Right lobe of liver (tissue), 6 donors: ENCODE measurements around the gene BSND. TPM values are rescaled to one million over a fixed set of nuclear protein-coding genes. Genes with fewer than 3 reads are reported as not detected.

Experiments used
- ATAC-seq, 4 donors: fragments of 200-7000 bp; cut with Tn5 transposase; one replicate each; pipeline ENCODE4 v1.9.1; 2020; ENCODE audit warnings: mild to moderate bottlenecking in 4 of 4, moderate library complexity in 4 of 4
- DNase-seq, 3 donors: peaks; one replicate each; pipeline ENCODE4 v3.0.0-alpha.2; 2020
- H3K27ac ChIP-seq, 3 donors: fragments of 200-600 bp; one replicate each; pipeline ENCODE4 v1.8.0; 2022
- H3K27me3 ChIP-seq, 2 donors: fragments of 200-600 bp; one replicate each; pipeline ENCODE4 v1.8.0; 2022
- H3K36me3 ChIP-seq, 4 donors: fragments of 200-600 bp; sonication (generic) in 1 of 4; one replicate each; pipeline versions ENCODE4 v1.5.1 to v1.8.0; 2017 to 2022; ENCODE audit warnings: control low read depth in 1 of 4
- H3K4me1 ChIP-seq, 4 donors: fragments of 200-600 bp; sonication (generic) in 1 of 4; one replicate each; pipeline versions ENCODE4 v1.5.1 to v1.8.0; 2017 to 2022; ENCODE audit warnings: control low read depth in 1 of 4
- H3K4me3 ChIP-seq, 3 donors: fragments of 200-600 bp; one replicate each; pipeline ENCODE4 v1.8.0; 2022
- H3K9me3 ChIP-seq, 4 donors: fragments of 200-600 bp; sonication (generic) in 1 of 4; one replicate each; pipeline versions ENCODE4 v1.5.1 to v1.8.0; 2017 to 2022; ENCODE audit warnings: control low read depth in 1 of 4
- POLR2A ChIP-seq: fragments of 450-650 bp; IDR thresholded peaks from one replicate; pipeline ENCODE4 v1.6.1; 2017; ENCODE audit warnings: antibody characterized with exemption, mild to moderate bottlenecking
- WGBS: methylation state at CpG from one replicate; pipeline ENCODE4 v1.1.6; 2018; ENCODE audit warnings: low coverage, low lambda C conversion rate; ENCODE audit not compliant: insufficient coverage; ENCODE audit errors: missing lambda C conversion rate; 5-methylcytosine and 5-hydroxymethylcytosine counted together
- intact Hi-C, 2 donors: fragments of 100-400 bp; cut with DNase I; formaldehyde crosslinking; loops; one replicate each; pipeline versions ENCODE4 v1.11.2 to v1.14.1; 2022
- total RNA-seq, 6 experiments: library from RNA; depleted of rRNA in 2 of 6; stranded (reverse); fragments of >200 nt in 2 of 6; fragmentation: NEBNext Ultra II Directional in 3 of 6; extraction: Animal tissue kit (Norgen Biotek cat#: 25700) in 3 of 6; gene quantifications; one replicate each; pipeline versions ENCODE4 v1.1.0 to v1.2.4, GENCODE V29; 2016 to 2023
- TF ChIP-seq, protein P1 (sequence below), 4 donors: fragments of 200-600 bp in 3 of 4; fragments of 450-650 bp in 1 of 4; IDR thresholded peaks; one replicate each; pipeline versions ENCODE4 v1.5.1 to v1.8.0; 2016 to 2022; ENCODE audit warnings: antibody characterized with exemption in 4 of 4, mild to moderate bottlenecking in 2 of 4
- donor health status: DM: no; HTN: yes; CAD: no.
- donor health status: DM: no; HTN: no; CAD: no.
- donor health status: DM: no; HTN: no; CAD: no.
- donor health status: DM: no; HTN: yes; CAD: no.
- donor health status: DM: no; HTN: yes; CAD: no.

The BSND gene
- total RNA-seq, 6 experiments from 2014 or later, result not detected

DNA sequence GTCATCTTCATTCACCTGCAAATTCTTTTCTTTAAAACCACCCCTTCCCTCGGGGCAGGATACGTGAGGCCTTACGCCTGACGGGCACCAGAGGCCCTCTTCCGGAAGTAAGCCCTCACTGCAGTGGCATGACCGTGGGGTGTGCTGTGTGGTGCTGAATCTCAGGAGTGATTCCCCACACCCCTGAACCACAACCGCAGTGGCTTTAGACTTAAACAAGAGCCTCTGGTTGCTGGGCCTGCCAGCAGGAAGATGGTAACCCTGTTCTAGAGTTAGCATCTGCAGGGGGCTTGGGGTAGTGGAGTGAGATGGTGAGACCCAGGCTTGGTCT lies 12.1 kb downstream of the BSND start:
- no peak overlapping the region for H3K4me3 ChIP-seq
- H3K36me3 ChIP-seq, result no peaks in the 10 kb centered on the region
- no peaks in the 10 kb centered on the region for H3K4me1 ChIP-seq
- no peak overlapping the region for H3K27ac ChIP-seq
- DNase-seq, result peak in 1 of 3 donors; percentile 31
- WGBS, result 76% methylated on average over 4 of the region's 7 CpGs
- TF ChIP-seq POLR2A, result no peak
- TF ChIP-seq, protein P1, sequence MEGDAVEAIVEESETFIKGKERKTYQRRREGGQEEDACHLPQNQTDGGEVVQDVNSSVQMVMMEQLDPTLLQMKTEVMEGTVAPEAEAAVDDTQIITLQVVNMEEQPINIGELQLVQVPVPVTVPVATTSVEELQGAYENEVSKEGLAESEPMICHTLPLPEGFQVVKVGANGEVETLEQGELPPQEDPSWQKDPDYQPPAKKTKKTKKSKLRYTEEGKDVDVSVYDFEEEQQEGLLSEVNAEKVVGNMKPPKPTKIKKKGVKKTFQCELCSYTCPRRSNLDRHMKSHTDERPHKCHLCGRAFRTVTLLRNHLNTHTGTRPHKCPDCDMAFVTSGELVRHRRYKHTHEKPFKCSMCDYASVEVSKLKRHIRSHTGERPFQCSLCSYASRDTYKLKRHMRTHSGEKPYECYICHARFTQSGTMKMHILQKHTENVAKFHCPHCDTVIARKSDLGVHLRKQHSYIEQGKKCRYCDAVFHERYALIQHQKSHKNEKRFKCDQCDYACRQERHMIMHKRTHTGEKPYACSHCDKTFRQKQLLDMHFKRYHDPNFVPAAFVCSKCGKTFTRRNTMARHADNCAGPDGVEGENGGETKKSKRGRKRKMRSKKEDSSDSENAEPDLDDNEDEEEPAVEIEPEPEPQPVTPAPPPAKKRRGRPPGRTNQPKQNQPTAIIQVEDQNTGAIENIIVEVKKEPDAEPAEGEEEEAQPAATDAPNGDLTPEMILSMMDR (IDR thresholded peaks at IDR 0.05), result no peak
- ATAC-seq, result no peak
- no peaks in the 10 kb centered on the region for H3K9me3 ChIP-seq
- intact Hi-C loops, result no loop called here
- H3K27me3 ChIP-seq, result no peaks in the 10 kb centered on the region

DNA sequence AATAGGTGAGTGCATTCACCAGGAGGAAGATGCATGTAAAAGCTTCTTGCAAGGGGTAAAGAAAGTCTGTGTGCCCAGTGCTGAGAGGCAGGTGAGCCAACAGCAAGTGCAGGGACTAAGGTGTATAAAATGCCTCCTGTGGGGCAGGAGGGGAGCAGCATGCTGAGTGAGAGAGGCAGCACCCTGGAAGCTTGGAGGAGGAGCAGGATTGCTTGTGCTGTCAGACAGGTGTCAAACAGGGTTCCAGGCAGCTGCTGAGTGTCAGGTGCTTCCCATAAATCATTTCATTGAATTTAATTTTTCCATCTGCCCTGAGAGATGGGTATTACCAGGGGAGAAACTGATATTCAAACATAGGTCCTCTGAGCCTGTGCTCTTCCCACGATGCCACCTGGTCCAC lies 13.9 kb downstream of the BSND start:
- TF ChIP-seq, protein P1 (IDR thresholded peaks at IDR 0.05), result no peak
- TF ChIP-seq POLR2A, result no peak
- intact Hi-C loops, result no loop called here
- Histone ChIP-seq H3K9me3 (no peaks in the 10 kb centered on the region), H3K4me1 (no peaks in the 10 kb centered on the region), H3K27ac (no peak overlapping the region), H3K36me3 (no peaks in the 10 kb centered on the region), H3K27me3 (no peaks in the 10 kb centered on the region), H3K4me3 (no peak overlapping the region)
- no peak for ATAC-seq
- DNase-seq, result no peak
- WGBS, result 64% methylated on average over 1 of the region's 1 CpG

DNA sequence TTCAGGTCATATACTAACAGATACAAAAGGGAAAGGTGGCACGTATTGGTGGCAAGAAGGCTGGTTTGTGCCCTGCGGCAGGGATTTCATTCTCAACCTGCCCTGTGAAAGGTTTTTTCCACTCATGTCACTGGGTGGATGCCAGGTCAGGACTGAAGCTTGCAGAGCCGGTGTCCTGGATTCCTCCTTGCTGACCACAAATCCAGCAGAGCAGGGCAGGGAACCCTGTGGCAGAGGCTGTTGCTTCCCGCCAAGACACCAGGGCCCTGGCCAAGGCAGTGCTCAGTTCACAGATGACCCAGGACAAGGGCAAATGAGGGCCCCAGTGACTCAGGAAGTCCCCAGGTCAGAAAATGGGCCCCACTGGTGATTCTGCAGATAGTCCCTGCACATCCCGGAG lies 16.4 kb downstream of the BSND start:
- Histone ChIP-seq H3K27me3 (no peaks in the 10 kb centered on the region), H3K27ac (no peak overlapping the region), H3K4me1 (no peaks in the 10 kb centered on the region), H3K4me3 (no peak overlapping the region), H3K36me3 (no peaks in the 10 kb centered on the region), H3K9me3 (no peaks in the 10 kb centered on the region)
- ATAC-seq (no peak), DNase-seq (peak in 1 of 3 donors; percentile 20)
- no CpG with 5 or more reads among the region's 5 CpGs for WGBS
- intact Hi-C loops, result no loop called here
- TF ChIP-seq, protein P1 (IDR thresholded peaks at IDR 0.05), result no peak
- TF ChIP-seq POLR2A, result no peak

DNA sequence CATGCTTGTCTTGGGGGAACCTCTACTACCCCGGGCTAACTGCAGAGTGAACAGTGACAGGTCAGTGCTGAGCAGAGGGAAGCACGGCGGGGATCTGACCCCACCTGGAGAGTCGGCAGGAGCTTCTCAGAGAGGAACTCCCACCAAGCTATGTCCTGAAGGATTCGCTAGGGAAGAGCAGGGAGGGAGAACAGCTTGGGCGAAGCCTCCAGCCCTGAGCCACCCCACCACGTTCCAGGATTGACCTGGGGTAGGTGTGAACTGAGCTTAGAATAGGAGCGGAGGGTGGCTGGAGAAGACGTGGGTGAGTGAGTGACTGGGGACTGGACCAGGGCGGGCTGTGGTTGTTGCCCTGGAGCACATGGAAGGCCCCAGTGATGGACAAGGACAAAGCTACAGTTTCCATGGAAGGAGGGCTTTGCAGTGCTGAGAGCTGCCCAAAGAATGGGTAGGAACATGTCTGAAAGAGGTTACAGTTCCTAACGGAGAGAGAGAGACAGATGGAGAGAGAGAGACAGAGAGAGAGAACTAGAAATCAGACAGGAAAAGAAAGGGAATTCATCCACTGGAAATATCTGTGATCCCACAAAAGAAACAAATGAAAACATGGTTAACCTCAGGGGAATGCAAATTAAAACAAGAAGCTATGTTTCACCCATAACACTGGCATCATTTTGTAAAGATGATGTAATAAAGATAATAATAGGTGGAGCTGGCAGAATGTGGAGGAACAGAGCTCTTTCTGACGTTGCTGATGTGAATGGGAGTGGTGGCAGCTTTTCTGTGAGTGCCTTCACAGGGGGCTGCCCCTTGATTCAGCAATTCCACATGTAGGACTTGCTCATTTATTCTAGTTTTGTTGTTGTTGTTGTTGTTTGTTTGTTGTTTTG lies 17.2 kb downstream of the BSND start:
- no peak overlapping the region for H3K27ac ChIP-seq
- WGBS, result 47% methylated on average over 6 of the region's 12 CpGs

More for the DNA sequence above, 17.2 kb downstream of the BSND start:
- Histone ChIP-seq H3K4me1 (no peaks in the 10 kb centered on the region), H3K4me3 (no peak overlapping the region), H3K36me3 (no peaks in the 10 kb centered on the region), H3K9me3 (no peaks in the 10 kb centered on the region), H3K27me3 (no peaks in the 10 kb centered on the region)
- no peak for TF ChIP-seq POLR2A
- TF ChIP-seq, protein P1 (IDR thresholded peaks at IDR 0.05), result no peak
- no peak for ATAC-seq
- intact Hi-C loops, result no loop called here
- peak in 1 of 3 donors; percentile 20 for DNase-seq
